ENCODE data around the gene POC1A. TPM values are rescaled to one million over a fixed set of nuclear protein-coding genes. Genes with fewer than 3 reads are reported as not detected.
A peak's percentile ranks its signal among the peaks of the same experiment; 100 is the strongest.

POC1A gene
- total and polyA plus RNA-seq, 9 of the 15 experiments (the other 6 are each of a cell fraction or from before 2014, with no cell fraction given), result 7.2 to 17.5 (median 12.1) TPM

GRCh38 chr3:52056968-52057811 is 97.0 kb downstream of the POC1A start (continued):
- TF ChIP-seq THRB (CRISPR knock-in tag; conservative IDR thresholded peaks at IDR 0.05) (no peak), SRSF1 (IDR thresholded peaks at IDR 0.05; ENCODE audit: low read depth, low read length) (no peak), TRIM24 (IDR thresholded peaks at IDR 0.05) (no peak), ELK1 (CRISPR knock-in tag; IDR thresholded peaks at IDR 0.05) (no peak), USF2 (CRISPR knock-in tag; IDR thresholded peaks at IDR 0.05) (peak; percentile 95), MXD1 (CRISPR knock-in tag; IDR thresholded peaks at IDR 0.05; ENCODE audit: borderline replicate concordance, poor library complexity, severe bottlenecking) (no peak), DIDO1 (tag; IDR thresholded peaks at IDR 0.05; ENCODE audit: low read depth) (no peak), SAFB2 (IDR thresholded peaks at IDR 0.05; ENCODE audit: borderline replicate concordance, low read depth, low read length, severe bottlenecking) (no peak), PML (IDR thresholded peaks at IDR 0.05; ENCODE audit: low read length) (no peak), TFE3 (CRISPR knock-in tag; IDR thresholded peaks at IDR 0.05) (peak; percentile 90), CREBBP (IDR thresholded peaks at IDR 0.05; ENCODE audit: low read depth, low read length) (no peak), BCL6 (CRISPR knock-in tag; IDR thresholded peaks at IDR 0.05) (no peak), HMGN3 (IDR thresholded peaks at IDR 0.05; ENCODE audit: borderline replicate concordance, extremely low read depth, insufficient read length, low read depth, low read length) (peak; percentile 45)

Data from K562 (cell line).